LNCaP clone FGC (cell line): Measurements from ENCODE around the gene NDUFA6.
A peak's percentile ranks its signal among the peaks of the same experiment; 100 is the strongest.

Source experiments
- DNase-seq: peaks from one replicate; pipeline ENCODE4 v3.0.0-alpha.2; 2011; ENCODE audit warnings: low read depth
- H3K4me3 ChIP-seq: 2 replicates; pipeline ENCODE4 v1.5.1; 2011; ENCODE audit warnings: mild to moderate bottlenecking, low read depth, low read length, control low read depth
- TF ChIP-seq, protein P1 (sequence below): IDR thresholded peaks from 2 replicates; pipeline ENCODE4 v1.5.1; 2012; ENCODE audit warnings: mild to moderate bottlenecking; ENCODE audit not compliant: control insufficient read depth, insufficient read depth; ENCODE audit errors: extremely low read depth

NDUFA6 gene

DNA sequence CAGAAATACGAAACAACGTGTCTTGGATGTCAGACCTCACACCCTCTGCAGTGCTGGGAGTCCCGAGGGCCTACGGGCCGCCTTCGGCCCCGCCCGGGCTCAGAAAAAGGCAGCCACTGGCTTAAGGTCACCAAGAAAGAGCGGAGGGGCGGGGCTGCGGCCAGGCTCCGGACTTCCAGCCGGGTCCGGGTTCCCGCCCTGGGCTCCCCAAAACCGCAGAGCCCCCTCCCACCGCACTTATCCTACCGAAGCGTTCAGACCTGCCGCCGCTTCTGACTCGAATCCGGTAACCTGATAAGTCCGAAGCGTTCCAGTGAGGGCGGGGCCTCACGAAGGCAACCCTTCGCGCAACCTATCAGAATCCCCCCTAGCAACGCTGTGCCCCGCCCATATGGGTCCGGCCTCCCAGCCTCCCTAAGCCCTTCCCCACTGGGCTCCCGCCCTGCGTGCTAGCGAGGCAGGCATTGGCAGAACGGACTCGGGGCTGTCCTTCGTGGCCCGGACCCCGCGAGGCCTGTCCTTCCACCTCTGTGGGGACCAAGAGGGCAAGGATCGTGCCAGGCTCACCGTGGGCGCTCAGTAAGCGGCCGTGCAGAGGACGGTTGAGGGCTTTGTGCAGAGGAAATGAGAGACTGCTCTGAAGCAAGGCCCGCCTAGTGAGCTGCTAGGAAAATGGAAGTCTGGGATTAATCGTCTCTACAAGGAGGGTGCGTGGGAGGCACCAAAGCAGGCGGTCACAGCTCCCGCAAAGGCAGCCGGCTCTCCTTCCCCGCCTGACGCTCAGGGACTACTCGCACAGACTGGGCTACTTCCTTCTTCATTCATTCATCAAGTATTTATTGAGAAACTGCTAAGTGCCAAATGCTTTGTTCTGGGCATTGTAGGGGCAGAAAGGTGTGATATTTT lies 19.8 kb downstream of the NDUFA6 start, which contains the start of gene NAGA:
Gene NAGA, minus strand, starts transcription at position 296 of the 906 bp plus-strand sequence. CDS start 515 bp downstream, outside the sequence.
- peak within 1 kb of the TSS; percentile 61 for H3K4me3 ChIP-seq
- peak; percentile 86 for DNase-seq
- TF ChIP-seq, protein P1, sequence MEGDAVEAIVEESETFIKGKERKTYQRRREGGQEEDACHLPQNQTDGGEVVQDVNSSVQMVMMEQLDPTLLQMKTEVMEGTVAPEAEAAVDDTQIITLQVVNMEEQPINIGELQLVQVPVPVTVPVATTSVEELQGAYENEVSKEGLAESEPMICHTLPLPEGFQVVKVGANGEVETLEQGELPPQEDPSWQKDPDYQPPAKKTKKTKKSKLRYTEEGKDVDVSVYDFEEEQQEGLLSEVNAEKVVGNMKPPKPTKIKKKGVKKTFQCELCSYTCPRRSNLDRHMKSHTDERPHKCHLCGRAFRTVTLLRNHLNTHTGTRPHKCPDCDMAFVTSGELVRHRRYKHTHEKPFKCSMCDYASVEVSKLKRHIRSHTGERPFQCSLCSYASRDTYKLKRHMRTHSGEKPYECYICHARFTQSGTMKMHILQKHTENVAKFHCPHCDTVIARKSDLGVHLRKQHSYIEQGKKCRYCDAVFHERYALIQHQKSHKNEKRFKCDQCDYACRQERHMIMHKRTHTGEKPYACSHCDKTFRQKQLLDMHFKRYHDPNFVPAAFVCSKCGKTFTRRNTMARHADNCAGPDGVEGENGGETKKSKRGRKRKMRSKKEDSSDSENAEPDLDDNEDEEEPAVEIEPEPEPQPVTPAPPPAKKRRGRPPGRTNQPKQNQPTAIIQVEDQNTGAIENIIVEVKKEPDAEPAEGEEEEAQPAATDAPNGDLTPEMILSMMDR: no peak

DNA sequence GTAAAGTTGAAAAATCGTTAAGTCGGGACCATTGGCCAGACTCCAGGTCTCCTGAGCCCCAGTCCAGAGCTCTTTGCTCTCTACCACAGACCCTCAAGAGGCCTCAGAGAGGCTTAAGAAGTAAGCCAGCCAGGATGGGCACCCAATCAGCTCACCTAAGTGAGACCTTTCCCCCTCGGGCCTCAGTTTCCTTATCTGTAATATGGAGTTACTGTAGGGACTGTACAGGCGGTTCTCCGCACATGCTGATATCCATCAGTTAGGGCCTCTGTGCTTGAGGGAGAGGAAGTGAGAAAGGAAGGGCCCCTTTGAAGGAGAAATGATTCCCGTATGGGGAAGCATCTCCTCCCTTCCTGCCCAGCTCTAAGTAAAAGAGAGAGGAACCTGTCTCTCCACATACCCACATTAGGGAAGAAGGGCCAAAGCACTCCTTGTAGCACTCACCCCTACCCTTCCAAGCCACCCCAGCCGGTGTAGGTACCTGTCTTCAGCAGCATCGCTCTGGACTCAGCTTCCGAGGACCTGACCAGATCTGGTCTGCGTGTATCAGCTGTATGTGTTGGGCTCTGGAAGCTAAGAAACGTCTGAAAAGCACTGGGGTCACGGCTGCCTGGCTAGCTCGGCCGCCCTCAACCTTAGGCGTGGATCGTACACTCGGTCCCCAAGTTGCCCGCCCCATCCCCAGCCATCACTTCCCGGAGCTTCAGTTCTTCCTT lies 20.6 kb downstream of the NDUFA6 start:
- no peak for DNase-seq
- TF ChIP-seq, protein P1: no peak
- H3K4me3 ChIP-seq: peak overlapping the region; percentile 61

DNA sequence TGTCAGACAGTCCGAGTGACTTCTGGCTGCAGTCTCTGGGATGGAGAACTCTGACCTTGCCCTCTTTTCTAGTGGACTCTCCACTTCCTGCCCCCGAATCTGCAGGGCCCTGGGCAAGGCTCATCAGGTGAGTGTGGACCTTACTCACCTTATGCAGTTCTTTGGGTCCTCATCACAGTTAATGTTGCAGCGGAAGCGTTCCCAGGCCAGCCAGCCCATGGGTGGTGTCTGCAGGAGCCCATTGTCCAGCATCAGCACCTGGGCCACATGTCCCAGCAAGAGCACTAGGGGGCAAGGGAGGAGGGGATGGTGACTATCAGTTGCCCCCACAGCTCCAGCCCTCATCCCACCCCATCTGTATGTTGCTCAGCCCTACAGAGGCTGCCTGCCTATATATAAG lies 22.3 kb downstream of the NDUFA6 start:
- TF ChIP-seq, protein P1: no peak
- no peak overlapping the region for H3K4me3 ChIP-seq

DNA sequence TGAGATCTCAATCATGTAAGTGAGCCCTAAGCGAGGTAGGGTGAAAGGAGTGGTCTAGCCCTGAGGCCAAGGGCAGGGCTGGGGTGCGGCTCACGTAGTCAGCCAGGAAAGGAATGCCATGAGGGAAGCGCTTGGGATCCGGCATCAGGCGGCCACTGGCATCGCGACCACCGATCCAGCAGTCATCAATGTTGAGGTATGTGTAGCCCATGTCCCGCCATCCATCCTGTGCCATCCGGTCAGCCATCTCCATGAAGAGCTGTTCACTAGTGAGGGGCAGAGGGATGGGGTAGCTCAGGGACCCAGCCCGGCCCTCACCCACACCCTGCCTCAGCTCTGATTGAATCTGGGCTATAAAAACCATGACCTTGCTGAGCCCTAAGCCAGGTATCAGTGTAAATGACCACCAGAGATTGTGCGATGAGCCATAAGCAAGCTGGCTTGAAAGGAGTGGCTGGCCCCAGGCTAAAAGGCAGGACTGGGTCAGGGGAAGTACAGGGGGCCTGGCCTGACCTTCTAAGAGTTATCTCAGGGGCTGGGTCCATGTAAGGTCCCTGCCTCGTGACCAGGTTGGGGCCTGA lies 22.8 kb downstream of the NDUFA6 start:
- TF ChIP-seq, protein P1: no peak

More for the DNA sequence above, 22.3 kb downstream of the NDUFA6 start:
- no peak for DNase-seq

DNA sequence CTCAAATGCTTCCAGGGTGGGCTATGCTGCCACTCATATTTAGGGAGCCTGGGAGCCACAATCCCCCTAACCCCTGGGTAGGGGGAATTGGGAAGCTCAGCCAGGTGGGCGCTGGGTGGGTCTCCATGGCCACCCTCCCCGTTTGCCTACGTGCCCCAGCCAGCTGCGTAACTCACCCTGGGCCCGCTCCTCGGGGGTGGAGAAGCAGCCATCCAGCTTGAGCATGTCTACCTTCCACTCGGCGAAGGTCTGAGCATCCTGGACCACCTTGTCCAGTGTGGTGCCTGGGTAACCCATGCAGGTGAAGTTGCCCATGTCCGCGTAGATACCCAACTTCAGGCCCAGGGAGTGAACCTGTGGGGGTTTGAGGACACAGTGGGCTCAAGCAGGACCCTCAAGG lies 23.6 kb downstream of the NDUFA6 start:
- TF ChIP-seq, protein P1: no peak
- no peak for DNase-seq
- H3K4me3 ChIP-seq: no peak overlapping the region

More for the DNA sequence above, 22.8 kb downstream of the NDUFA6 start:
- no peak for DNase-seq
- no peak overlapping the region for H3K4me3 ChIP-seq

DNA sequence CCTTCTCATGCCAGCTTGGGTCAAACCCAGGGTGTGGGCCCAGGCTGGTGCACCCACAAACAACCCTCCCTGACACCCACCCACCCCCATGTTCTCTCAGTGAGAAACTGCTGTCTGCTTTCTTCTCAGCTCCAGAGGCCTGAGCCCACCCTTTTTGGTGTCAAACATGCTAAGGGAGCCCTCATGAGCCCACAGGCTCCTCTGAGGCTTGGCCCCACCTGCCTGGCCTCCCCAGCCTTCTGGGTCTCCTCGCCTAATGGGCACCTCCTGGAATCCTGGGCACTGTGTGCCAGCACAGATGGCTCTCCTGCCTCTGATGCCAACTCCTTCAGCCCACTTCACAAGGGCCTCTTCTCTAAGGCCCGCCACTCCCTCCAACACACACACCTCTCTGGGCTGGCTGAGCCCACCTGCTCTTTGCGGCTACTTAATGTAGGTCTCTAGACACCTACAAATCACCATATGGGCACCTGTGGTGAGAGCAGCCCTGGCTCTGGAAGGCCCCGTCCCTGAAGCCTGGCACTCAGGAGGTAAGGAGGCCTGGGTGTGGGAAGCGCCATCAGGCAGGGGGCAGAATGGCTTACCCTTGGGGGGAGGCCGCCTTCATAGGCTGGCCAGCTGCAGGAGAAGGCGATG lies 24.3 kb downstream of the NDUFA6 start:
- TF ChIP-seq, protein P1: no peak
- H3K4me3 ChIP-seq: no peak overlapping the region
- DNase-seq: no peak
